Right ventricle myocardium inferior (tissue), 1 donor: Measurements from ENCODE around the gene ANKRD40CL. TPM values are rescaled to one million over a fixed set of nuclear protein-coding genes. Genes with fewer than 3 reads are reported as not detected.
A peak's percentile ranks its signal among the peaks of the same experiment; 100 is the strongest.

Experiments used
- ATAC-seq: fragments of 200-7000 bp; cut with Tn5 transposase; one replicate; pipeline ENCODE4 v1.9.1; 2020; ENCODE audit warnings: mild to moderate bottlenecking, moderate library complexity
- DNase-seq: peaks from one replicate; pipeline ENCODE4 v3.0.0; 2021; ENCODE audit errors: missing footprints
- intact Hi-C: fragments of 100-400 bp; cut with DNase I; formaldehyde crosslinking; loops from one replicate; pipeline ENCODE4 v1.11.0; 2022
- total RNA-seq: library from RNA; stranded (reverse); fragmentation: NEBNext Ultra II Directional; extraction: Animal tissue kit (Norgen Biotek cat#: 25700); gene quantifications from one replicate; pipeline ENCODE4 v1.2.1, GENCODE V29; 2021
- donor health status: DM: no; HTN: yes; CAD: no; lungs with severe emphysema.

Gene ANKRD40CL
- total RNA-seq, 1 donor from 2014 or later = not detected

DNA sequence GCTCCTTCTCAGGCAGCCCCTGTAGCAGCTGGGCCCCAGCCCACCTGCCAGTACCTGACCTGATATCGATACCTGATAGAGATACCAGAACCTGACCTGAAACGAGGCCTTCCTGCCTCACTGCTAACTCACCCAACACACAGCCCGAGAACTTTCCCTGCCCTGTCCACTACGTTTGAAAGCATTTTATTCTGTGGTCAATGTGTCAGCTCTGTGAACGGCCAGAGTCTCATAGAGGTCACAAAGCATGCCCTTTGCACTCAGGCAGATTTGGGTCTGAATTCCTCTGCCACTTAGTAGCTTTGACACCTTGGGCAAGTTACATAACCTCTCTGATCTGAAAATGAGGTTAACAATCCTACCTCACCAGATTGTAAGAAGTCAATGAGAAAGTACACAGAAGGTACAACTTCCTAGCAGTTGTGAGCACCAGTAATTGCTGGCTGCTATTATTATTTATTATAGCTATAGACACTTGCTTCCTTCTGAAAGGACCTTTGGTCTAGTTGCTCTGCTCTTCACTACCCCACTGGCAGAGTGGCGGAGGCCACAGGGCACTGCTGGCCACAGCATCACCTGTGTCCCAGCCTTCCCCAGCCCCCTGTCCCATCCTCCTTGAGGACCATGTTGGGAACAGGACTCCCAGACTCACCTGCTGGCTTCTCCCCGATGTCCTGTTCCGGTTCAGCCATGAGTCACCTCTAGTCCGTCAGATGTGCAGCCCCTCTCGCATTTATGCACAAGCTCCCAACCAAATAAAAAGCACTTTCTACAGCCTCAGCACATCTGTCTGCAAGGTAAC lies 895 bp downstream of the ANKRD40CL start:
- no peak for DNase-seq
- intact Hi-C loops = no loop called here
- no peak for ATAC-seq

DNA sequence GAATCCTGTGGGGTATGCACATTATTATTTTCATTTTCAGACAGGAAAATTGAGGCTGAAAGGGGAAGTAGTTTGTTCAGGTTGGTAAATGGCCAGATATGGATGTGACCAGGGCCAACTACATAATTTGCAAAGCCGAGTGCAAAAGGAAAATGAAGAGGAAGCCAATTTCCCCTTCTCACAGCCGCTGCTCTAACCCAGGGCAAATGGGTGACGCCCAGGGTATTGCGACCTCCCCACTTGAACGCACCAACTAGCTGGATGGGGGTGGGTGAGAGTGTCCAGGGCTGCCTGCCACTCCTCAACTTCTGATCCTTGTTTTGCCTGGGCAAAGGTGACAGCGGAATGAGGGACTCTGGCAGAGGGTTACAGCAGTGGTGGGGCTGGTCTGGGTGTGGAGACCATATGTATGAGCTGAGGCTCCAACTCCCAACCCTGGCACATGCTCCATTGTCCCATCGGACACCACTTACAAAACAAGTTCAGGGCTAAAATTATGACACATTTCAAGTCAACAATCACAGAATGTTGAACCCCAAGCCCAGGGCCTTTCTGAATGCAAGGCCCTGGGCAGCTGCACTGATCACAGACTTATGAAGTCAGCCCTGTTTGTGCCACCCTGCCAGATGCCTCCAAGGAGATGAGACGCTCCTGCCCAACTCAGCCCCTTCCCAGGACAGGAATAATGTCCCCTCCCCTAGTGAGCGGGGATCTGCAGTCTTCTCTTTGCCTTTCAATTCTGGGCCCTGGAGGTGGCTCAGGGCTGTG lies 1.7 kb downstream of the ANKRD40CL start:
- ATAC-seq = peak; percentile 42
- no peak for DNase-seq
- intact Hi-C loops = no loop called here

DNA sequence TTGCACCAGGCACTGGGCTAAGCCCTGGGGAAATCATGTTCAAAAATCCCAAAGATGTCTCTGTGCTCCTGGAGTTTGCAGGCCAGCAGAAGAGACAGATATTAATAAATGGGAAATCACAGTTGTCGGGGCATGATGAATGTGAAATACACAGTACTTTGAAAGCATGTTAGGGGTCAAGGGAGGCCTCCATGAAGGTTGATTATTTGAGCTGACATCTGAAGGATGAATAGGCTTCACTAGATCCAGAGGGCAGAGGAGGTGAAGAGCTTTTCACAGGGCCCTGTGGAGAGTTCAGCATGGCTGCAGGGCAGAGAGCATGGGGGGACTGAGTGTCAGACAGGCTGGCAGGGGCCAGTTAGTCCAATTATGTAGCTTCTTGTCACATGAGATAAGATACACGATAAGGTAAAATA lies 2.6 kb downstream of the ANKRD40CL start:
- ATAC-seq (no peak), DNase-seq (no peak)
- intact Hi-C loops = no loop called here

DNA sequence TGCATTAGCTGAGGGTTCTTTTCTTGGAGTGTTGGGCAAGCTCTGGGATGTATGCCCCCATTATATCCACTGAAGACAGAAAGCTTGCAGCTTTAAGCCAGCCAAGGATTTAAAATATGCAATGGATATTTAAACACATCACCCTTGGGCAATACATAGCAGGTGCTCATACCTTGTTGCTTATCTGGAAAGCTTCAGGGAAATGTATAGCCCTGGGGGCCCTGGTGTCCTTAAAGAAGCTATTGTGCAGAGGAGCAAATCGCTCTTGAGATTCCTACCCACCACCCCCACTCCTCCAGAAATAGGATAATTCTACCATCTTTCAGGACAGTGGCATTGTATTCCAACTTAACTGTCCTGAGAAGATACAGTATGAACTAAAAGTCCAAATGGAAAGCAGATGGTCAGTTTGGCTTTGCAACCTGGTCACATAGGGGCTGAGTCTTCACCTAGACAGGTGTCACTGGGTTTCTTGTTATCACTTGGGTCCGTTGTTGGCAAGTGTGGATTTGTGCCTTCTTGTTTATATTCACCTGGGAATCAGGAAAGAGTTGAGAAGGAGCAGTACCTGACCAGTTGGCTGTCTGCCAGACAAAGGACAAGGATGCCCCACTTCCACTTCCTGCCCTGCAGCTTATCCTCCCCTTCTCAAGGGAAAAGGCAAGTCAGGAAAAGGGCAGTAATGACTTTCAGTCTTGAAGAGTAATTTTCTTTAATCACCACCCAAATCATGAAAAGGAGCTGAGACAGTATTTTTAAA lies 3.4 kb downstream of the ANKRD40CL start:
- no peak for DNase-seq
- intact Hi-C loops = no loop called here
- no peak for ATAC-seq

DNA sequence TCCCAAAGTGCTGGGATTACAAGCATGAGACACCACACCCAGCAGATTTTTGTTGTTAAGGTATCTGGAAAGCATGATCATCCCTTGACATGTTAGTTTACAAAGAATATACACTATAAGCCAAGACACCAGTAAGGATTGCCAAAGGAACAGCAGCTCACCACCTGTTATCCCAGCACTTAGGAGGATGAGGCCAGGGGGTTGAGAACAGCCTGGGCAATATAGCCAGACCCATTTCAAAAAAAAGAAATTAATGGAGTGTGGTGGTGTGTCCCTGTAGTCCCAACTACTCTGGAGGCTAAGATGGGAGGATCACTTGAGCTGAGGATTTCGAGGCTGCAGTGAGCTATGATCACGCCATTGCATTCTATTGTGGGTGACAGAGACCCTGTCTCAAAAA lies 5.1 kb downstream of the ANKRD40CL start:
- intact Hi-C loops = no loop called here
- ATAC-seq = no peak
- DNase-seq = no peak

DNA sequence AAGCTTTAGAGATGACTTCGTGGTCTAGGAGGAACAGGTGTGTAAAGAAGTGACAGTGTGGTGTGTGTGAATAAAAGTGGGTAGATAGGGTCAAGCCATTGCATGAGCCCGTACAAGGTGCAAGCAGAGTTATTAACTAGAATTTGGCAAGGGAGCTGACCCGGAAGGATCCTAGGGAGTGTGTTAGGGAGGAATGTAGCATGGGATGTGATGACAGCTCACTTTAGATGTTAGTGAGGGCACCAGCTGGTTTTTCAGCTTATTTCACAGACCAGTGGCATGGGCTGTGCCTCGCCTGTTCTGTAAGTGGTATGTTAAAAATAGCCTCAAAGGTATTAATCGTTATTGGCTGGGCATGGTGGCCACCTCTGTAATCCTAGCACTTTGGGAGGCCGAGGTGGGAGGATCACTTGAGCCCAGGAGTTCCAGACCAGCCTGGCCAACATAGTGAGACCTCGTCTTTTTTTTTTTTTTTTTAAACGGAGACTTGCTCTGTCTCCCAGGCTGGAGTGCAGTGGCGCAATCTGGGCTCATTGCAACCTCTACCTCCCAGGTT lies 8.3 kb downstream of the ANKRD40CL start:
- DNase-seq = no peak
- ATAC-seq = no peak
- intact Hi-C loops = no loop called here

DNA sequence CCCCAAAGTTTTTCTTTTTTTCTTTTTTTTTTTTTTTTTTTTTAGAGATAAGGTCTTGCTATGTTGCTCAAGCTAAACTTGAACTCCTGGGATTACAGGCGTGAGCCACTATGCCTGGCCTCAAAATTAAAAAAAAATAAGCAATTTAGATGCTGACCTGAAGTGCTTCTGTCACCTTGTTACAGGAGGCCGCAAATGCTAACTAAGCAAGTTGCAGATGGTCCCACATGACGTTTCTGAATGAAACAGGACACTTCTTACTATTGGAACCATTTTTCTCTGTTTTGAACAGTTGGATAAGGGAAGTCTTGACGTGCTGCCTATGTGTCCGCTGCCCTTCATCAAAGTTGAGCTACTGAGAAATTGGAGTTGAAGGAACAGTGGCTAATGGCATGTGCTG lies 8.8 kb downstream of the ANKRD40CL start:
- DNase-seq = no peak
- intact Hi-C loops = no loop called here
- ATAC-seq = no peak

DNA sequence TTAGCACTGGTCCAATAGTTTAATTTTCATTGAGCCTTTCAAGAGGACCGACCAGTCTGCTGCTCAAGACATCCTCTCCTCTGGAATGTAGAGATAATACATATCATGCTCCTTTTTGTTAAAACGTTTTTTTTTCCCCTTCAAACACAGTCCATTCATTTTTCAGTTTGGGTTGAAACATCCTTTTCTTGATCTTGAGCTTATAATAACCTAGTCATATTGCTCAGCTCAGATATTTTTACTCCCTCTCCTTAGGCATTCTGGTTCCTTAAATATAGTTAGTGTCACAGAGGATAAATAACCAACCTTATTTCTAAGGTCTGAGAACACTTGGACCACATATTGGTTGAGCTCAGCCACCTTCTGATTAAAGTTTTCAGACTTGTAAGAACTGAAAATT lies 12.8 kb downstream of the ANKRD40CL start:
- intact Hi-C loops = no loop called here
- DNase-seq = no peak

DNA sequence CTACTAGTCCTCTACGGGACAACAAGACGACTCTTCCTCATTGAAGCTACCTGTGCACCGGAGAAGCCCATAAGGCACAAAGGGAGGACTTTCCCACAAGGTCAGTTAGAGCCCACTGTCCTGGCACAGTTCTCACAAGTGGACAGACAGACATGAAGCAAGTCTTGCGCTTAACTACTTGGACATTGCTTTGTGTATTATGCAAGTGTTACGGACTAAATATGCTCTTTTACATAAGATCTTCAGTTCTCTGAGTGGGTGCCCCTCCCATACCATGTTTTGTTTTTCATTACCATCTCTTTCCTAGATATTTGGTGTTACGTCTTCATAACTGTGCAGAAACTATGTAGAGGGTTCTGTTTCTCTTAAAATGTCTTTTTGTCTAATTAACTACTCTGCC lies 18.1 kb downstream of the ANKRD40CL start:
- DNase-seq = no peak
- intact Hi-C loops = no loop called here
- no peak for ATAC-seq

More for the DNA sequence above, 12.8 kb downstream of the ANKRD40CL start:
- ATAC-seq = no peak

DNA sequence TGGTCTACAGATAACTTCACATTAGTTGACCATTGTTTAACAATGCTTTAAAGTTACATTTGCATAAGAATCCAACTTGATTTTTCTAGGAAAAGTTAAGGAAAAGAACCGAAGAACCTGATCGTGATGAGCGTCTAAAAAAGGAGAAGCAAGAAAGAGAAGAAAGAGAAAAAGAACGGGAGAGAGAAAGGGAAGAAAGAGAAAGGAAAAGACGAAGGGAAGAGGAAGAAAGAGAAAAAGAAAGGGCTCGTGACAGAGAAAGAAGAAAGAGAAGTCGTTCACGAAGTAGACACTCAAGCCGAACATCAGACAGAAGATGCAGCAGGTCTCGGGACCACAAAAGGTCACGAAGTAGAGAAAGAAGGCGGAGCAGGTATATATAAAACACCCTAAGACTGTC lies 21.7 kb downstream of the ANKRD40CL start:
- ATAC-seq (no peak), DNase-seq (no peak)
- intact Hi-C loops = no loop called here

DNA sequence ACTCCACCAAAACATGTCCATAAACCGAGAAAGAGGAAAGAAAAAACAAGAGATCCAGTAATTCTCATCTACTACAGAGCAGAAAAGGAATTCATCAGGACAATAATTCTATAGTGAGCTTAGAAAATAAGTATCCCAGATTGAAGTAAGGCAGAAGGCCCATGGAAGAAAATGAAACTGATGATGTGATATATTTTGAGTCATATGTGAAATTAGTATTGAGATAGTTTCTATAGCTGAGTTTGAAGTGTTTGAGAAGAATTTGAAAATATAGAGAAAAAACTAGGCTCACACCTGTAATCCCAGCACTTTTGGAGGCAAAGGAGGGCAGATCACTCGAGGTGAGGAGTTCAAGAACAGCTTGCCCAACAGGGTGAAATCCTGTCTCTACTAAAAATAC lies 28.2 kb downstream of the ANKRD40CL start:
- DNase-seq (no peak), ATAC-seq (no peak)
- intact Hi-C loops = no loop called here

DNA sequence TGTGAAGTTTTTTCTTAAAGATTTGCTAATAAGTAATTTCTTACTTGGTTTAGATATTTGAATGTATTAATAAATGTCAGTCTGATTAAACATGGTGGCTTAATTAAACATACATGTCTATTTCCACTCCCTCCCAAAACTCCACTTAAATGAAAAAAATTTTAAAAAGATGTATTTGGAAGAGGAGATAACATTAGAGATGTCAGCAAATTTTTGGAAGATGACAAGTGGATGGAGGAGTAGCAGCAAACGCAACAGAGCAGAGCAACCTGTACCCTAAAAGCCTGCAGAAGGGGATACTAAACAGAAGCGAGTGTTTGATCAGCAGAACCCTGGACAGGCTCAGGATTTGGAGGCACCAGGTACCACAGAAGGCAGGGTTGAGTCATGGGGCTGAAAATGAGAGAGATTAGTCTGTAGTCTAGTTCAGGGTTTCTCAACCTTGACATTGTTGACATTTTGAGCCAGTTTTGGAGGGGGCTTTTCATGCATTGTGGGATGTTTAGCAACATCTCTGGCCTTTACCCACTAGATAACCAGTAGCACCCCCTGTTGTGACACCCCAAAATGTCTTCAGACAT lies 30.1 kb downstream of the ANKRD40CL start:
- intact Hi-C loops = no loop called here
- no peak for ATAC-seq

DNA sequence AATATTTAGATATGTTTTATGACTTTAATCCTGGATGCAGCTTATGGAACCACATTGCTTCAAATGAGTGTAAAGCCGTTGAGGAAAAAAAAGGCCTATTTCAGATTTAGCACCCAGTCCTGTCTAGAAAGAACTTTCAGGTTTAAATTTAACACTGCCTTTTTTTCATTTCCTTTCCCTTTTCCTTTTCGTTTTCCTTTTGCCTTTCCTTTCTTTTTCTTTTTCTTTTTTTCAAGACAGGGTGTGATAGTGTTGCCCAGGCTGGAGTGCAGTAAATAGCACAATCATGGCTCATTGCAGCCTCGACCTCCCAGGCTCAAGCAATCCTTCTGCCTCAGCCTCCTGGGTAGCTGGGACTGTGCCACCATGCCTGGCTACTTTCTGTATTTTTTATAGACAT lies 32.0 kb downstream of the ANKRD40CL start:
- ATAC-seq (no peak), DNase-seq (no peak)
- intact Hi-C loops = no loop called here

More for the DNA sequence above, 30.1 kb downstream of the ANKRD40CL start:
- DNase-seq = no peak

DNA sequence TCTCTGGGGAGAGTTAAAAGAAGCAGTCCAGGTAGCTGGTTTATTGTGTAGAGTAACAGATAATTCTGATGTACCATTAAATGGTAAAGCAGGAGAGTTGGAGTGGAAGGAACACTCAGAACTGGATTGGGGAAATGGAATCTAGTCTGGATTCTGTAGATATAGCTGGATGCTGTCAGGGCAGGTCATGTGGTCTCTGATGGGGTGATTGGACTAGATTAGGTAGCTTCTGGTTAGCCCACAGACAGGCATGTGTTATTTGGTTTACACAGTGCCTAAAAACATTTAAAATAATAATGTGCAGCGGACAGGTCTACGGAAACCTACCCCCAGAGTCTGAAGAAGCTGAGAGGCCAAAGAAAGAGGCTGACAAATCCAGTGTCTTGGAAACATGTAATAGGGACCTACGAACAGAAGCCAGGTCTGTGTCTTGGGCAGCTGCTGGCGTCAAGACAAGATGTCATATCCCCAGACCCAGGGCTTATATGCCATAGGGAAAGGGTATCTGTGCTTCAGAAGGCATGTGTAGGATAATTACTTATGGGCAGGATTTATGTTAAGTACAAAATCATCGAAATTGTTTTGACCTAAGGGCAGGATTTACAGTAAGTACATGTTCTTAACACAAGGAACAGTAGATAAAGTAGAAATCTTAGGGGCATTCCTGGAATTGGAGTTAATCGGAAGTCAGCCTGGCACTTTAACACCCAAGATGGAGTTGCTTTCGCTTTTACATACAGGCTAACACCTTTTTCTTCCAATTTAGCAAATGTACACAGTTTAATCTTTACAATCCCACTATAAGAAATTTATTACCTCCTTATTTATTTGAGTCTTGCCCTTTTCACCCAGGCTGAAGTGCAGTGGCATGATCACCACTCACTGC lies 35.5 kb downstream of the ANKRD40CL start:
- ATAC-seq = no peak
- DNase-seq = no peak
- intact Hi-C loops = no loop called here

DNA sequence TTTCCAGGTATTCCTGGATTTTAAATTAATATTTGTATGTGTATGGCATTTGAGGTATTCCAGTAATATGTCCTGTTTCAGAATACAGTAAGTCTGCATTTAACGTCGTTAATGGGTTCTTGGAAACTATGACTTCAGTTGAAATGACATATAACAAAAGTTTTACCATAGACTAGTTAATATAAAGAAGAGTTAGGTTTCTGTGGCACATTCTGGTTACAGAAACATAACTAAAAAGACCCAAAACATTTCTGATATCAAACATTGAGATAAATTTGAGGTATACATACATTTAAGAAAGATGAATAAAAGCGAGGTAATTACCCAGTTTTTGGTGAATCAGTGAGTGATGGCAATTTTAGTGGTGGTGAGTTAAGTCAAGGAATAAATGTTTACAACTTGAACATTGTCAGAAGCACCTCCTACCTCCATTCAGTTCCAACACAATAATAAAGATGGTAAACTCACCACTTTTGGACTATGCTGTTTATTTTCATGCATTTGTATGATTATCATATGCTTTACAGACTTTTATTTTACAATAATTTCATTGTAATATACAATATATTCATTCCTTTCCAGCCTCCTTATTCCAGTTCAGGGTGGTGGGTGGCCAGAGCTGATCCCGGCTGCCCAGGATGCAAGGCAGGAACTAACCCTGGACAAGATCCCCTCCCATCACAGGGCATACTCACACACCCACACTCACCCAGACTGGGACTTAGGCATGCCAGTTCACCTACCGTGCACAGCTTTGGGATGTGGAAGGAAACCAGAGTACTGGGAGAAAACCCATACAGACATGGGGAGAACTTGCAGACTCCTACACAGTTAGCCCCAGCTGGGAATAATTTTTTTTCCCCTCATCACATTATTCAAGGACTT lies 38.2 kb downstream of the ANKRD40CL start:
- ATAC-seq (peak; percentile 15), DNase-seq (no peak)
- intact Hi-C loops = no loop called here

DNA sequence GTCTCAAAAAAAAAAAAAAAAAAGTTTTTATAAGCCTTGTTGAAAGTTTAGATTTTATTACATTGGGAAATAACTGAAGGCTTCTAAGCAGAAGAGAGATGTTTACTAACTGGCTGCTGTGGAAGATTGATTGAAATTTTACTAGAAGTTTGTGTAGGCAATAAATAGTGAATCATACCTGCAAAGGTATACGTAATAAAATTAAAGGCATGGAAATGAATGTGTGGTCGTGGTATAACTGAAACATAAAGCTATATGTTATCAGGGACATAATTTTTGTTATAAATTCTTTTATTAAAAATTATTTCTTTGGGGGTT lies 39.2 kb downstream of the ANKRD40CL start:
- no peak for DNase-seq
- intact Hi-C loops = no loop called here
- no peak for ATAC-seq
